HCT116 (cell line): ENCODE data around the gene TNFAIP8. TPM values are rescaled to one million over a fixed set of nuclear protein-coding genes. Genes with fewer than 3 reads are reported as not detected.

Experiments
- ATAC-seq: fragments of 200-7000 bp; cut with Tn5 transposase; 2 replicates; pipeline ENCODE4 v1.9.1; 2020; ENCODE audit warnings: mild to moderate bottlenecking, moderate library complexity
- BruUV-seq: library from RNA; stranded (reverse); fragments of 400-500 nt; replicated peaks from 2 replicates; lab custom pipeline; 2021; lab: Mats Ljungman, UMichigan
- CTCF ChIA-PET: fragments of 300-600 bp; sonication (Branson Sonifier 250); formaldehyde crosslinking; loops from one replicate; lab custom pipeline; 2021; ENCODE audit warnings: antibody characterized with exemption; lab: Charles Lee
- POLR2A ChIA-PET: fragments of 300-600, 350-600 bp; sonication (Branson Sonifier 250); formaldehyde crosslinking; loops from one replicate; lab custom pipeline; 2021; ENCODE audit warnings: antibody characterized with exemption; lab: Charles Lee
- RAD21 ChIA-PET, 2 experiments: fragments of 300-600 bp; sonication (Branson Sonifier 250); formaldehyde crosslinking; loops; one replicate each; lab custom pipeline; 2023; ENCODE audit warnings: low total read pairs in 2 of 2; ENCODE audit not compliant: uncharacterized antibody in 2 of 2, unreplicated experiment in 2 of 2, low non-redundant PET in 1 of 2; lab: Charles Lee
- DNase-seq: peaks from one replicate; pipeline ENCODE4 v3.0.0-alpha.2; 2010; ENCODE audit warnings: low read depth, low spot score
- H2AFZ ChIP-seq: fragments of 200-600 bp; shearing (Covaris generic), sonication (generic); 2 replicates; pipeline ENCODE4 v1.6.1; 2017; ENCODE audit warnings: low read depth, mixed run types, mixed read lengths, antibody characterized with exemption, low read length; ENCODE audit not compliant: poor library complexity, severe bottlenecking
- H3K27ac ChIP-seq: 2 replicates; pipeline ENCODE4 v1.5.1; 2012; ENCODE audit warnings: low read depth, low read length
- H3K27me3 ChIP-seq: fragments of 200-600 bp; sonication (generic); 2 replicates; pipeline ENCODE4 v1.6.1; 2016; ENCODE audit warnings: mixed run types, low read length, mixed read lengths; ENCODE audit not compliant: insufficient read depth
- H3K36me3 ChIP-seq, 2 experiments: fragments of 200-500 bp in 1 of 2; fragments of 200-600 bp in 1 of 2; sonication (Bioruptor generic) in 1 of 2; sonication (generic) in 1 of 2; 2 replicates each; pipeline versions ENCODE4 v1.5.1 to v1.6.1; 2014 to 2016; ENCODE audit warnings: low read length in 2 of 2, inconsistent platforms in 1 of 2, mixed read lengths in 1 of 2, mixed run types in 1 of 2; ENCODE audit not compliant: insufficient read depth in 2 of 2, control insufficient read depth in 1 of 2
- H3K4me1 ChIP-seq, 2 experiments: fragments of 200-600 bp in 1 of 2; sonication (generic) in 1 of 2; 2 replicates each; pipeline versions ENCODE4 v1.5.1 to v1.6.1; 2012 to 2017; ENCODE audit warnings: low read length in 2 of 2, inconsistent platforms in 1 of 2, mild to moderate bottlenecking in 1 of 2, mixed read lengths in 1 of 2, mixed run types in 1 of 2, moderate library complexity in 1 of 2; ENCODE audit not compliant: insufficient read depth in 2 of 2, control insufficient read depth in 1 of 2
- H3K4me2 ChIP-seq: fragments of 200-600 bp; sonication (generic); 2 replicates; pipeline ENCODE4 v1.6.1; 2017; ENCODE audit warnings: mixed run types, low read length, mixed read lengths
- H3K4me3 ChIP-seq, 2 experiments: fragments of 200-600 bp in 1 of 2; sonication (generic) in 1 of 2; replicated peaks in 1 of 2; 2 replicates each; pipeline ENCODE4 v1.5.1; 2011 to 2016; ENCODE audit warnings: low read length in 2 of 2, control low read depth in 1 of 2, low read depth in 1 of 2, mild to moderate bottlenecking in 1 of 2, mixed read lengths in 1 of 2, mixed run types in 1 of 2
- H3K79me2 ChIP-seq: fragments of 200-600 bp; sonication (generic); 2 replicates; pipeline ENCODE4 v1.6.1; 2017; ENCODE audit warnings: mild to moderate bottlenecking, mixed run types, low read length, moderate library complexity, mixed read lengths; ENCODE audit not compliant: insufficient read depth
- H3K9ac ChIP-seq: fragments of 200-600 bp; sonication (generic); 2 replicates; pipeline ENCODE4 v1.6.1; 2016; ENCODE audit warnings: low read length, mixed read lengths
- H3K9me2 ChIP-seq: fragments of 200-600 bp; sonication (generic), shearing (Covaris generic); 2 replicates; pipeline ENCODE4 v1.6.1; 2017; ENCODE audit warnings: mixed run types, mild to moderate bottlenecking, moderate library complexity; ENCODE audit not compliant: insufficient read depth
- H3K9me3 ChIP-seq, 2 experiments: fragments of 200-500 bp in 1 of 2; fragments of 200-600 bp in 1 of 2; sonication (Bioruptor generic) in 1 of 2; sonication (generic) in 1 of 2; 2 replicates each; pipeline ENCODE4 v1.6.1; 2014 to 2017; ENCODE audit warnings: low read length in 2 of 2, mixed read lengths in 2 of 2, inconsistent platforms in 1 of 2, low read depth in 1 of 2, mild to moderate bottlenecking in 1 of 2, mixed run types in 1 of 2, moderate library complexity in 1 of 2; ENCODE audit not compliant: control insufficient read depth in 1 of 2, insufficient read depth in 1 of 2
- H4K20me1 ChIP-seq: fragments of 200-600 bp; sonication (generic), shearing (Covaris generic); 2 replicates; pipeline ENCODE4 v1.6.1; 2017; ENCODE audit warnings: mixed run types, mild to moderate bottlenecking, moderate library complexity; ENCODE audit not compliant: insufficient read depth
- EGR1 ChIP-seq: IDR thresholded peaks from 2 replicates; pipeline ENCODE4 v1.6.1; 2012; ENCODE audit warnings: low read depth
- EZH2 ChIP-seq: fragments of 200-600 bp; sonication (generic); IDR thresholded peaks from 2 replicates; pipeline ENCODE4 v1.6.1; 2017; ENCODE audit warnings: antibody characterized with exemption, mixed run types
- EZH2phosphoT487 ChIP-seq: fragments of 200-600 bp; IDR thresholded peaks from 2 replicates; pipeline ENCODE4 v1.6.1; 2018; ENCODE audit warnings: antibody characterized with exemption, borderline replicate concordance
- JUND ChIP-seq: IDR thresholded peaks from 2 replicates; pipeline ENCODE4 v1.6.1; 2012
- POLR2AphosphoS5 ChIP-seq: IDR thresholded peaks from 2 replicates; pipeline ENCODE4 v1.6.1; 2011; ENCODE audit warnings: mild to moderate bottlenecking, low read depth, low read length, moderate library complexity
- RAD21 ChIP-seq: IDR thresholded peaks from 2 replicates; pipeline ENCODE4 v1.6.1; 2012; ENCODE audit warnings: low read depth, mild to moderate bottlenecking
- SP1 ChIP-seq: IDR thresholded peaks from 2 replicates; pipeline ENCODE4 v1.6.1; 2012; ENCODE audit warnings: low read depth
- SRF ChIP-seq: IDR thresholded peaks from 2 replicates; pipeline ENCODE4 v1.6.1; 2012; ENCODE audit warnings: low read depth
- TCF7L2 ChIP-seq: IDR thresholded peaks from 2 replicates; pipeline ENCODE4 v1.7.0; 2011; ENCODE audit warnings: borderline replicate concordance, inconsistent platforms; ENCODE audit not compliant: insufficient read depth, insufficient read length; ENCODE audit errors: extremely low read depth
- YY1 ChIP-seq: IDR thresholded peaks from 2 replicates; pipeline ENCODE4 v1.6.1; 2011; ENCODE audit warnings: low read length, low read depth, moderate library complexity, mild to moderate bottlenecking; ENCODE audit not compliant: insufficient replicate concordance; ENCODE audit errors: extremely low read depth
- ZFX ChIP-seq: fragments of 450-650 bp; IDR thresholded peaks from 2 replicates; pipeline ENCODE4 v1.6.1; 2017
- ZNF274 ChIP-seq: fragments of 200-500 bp; sonication (Bioruptor generic); IDR thresholded peaks from 2 replicates; pipeline ENCODE4 v1.6.1; 2014; ENCODE audit warnings: mild to moderate bottlenecking, low read depth, low read length, inconsistent platforms
- intact Hi-C: fragments of 100-400 bp; cut with micrococcal nuclease; formaldehyde crosslinking; loops from 2 replicates; pipeline ENCODE4 v1.10.0; 2022
- total RNA-seq: library from RNA; stranded (reverse); gene quantifications from one replicate; pipeline ENCODE4 v1.2.1, GENCODE V29; 2021; ENCODE audit not compliant: unreplicated experiment
- TF ChIP-seq, protein P1 (sequence below), 3 experiments: fragments of 200-600 bp in 1 of 3; sonication (generic) in 1 of 3; IDR thresholded peaks in 2 of 3; conservative IDR thresholded peaks in 1 of 3; 2 replicates each; pipeline ENCODE4 v1.5.1; 2012 to 2017; ENCODE audit warnings: low read depth in 2 of 3, low read length in 2 of 3, antibody characterized with exemption in 1 of 3, borderline replicate concordance in 1 of 3, control low read depth in 1 of 3, mild to moderate bottlenecking in 1 of 3, mixed read lengths in 1 of 3, mixed run types in 1 of 3, moderate library complexity in 1 of 3; ENCODE audit not compliant: insufficient read depth in 1 of 3
- TF ChIP-seq, protein P2 (sequence below): IDR thresholded peaks from 2 replicates; pipeline ENCODE4 v1.6.1; 2012; ENCODE audit warnings: low read depth

TNFAIP8 gene
- total RNA-seq, 1 experiment from 2014 or later = 18.4 TPM

DNA sequence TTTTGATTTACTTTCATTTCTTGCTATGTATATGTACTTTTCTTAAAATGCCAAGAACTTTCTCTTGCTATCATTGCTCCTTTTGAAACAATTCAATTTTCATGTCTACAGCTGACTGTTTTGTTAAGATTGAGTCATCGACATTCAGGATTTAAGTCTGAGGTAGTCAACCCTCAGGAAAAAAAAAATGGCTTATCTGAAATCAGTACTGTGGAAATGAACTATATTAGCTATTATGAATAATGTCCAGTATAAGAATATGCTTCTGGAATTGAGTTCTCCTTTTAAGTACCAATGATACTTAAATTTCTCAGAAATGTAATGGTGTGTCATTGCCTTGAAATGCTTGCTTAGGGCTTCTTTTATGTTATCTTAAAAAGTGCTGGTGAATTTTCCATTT, 37.9 kb downstream of the TNFAIP8 start:
- H3K4me1 ChIP-seq = no peaks in the 10 kb centered on the region
- no peak overlapping the region for H3K4me3 ChIP-seq
- no peaks in the 10 kb centered on the region for H3K9me3 ChIP-seq
- no peaks in the 10 kb centered on the region for H4K20me1 ChIP-seq
- intact Hi-C loops = no loop called here
- no peak for TF ChIP-seq RAD21
- TF ChIP-seq SRF = no peak
- TF ChIP-seq ZNF274 = no peak
- no peak for TF ChIP-seq EGR1
- TF ChIP-seq JUND = no peak
- TF ChIP-seq, all 23 proteins: peak for 0
- Histone ChIP-seq H3K9ac (no peak overlapping the region), H3K79me2 (no peaks in the 10 kb centered on the region), H3K36me3 (no peaks in the 10 kb centered on the region), H3K27ac (no peak overlapping the region), H2AFZ (no peak overlapping the region), H3K27me3 (no peaks in the 10 kb centered on the region), H3K4me2 (no peak overlapping the region), H3K9me2 (no peaks in the 10 kb centered on the region)
- ChIA-PET RAD21 (no interaction called here), POLR2A (no interaction called here), CTCF (no interaction called here)
- BruUV-seq = TSS peak; percentile 39
- DNase-seq (no peak), ATAC-seq (no peak)

DNA sequence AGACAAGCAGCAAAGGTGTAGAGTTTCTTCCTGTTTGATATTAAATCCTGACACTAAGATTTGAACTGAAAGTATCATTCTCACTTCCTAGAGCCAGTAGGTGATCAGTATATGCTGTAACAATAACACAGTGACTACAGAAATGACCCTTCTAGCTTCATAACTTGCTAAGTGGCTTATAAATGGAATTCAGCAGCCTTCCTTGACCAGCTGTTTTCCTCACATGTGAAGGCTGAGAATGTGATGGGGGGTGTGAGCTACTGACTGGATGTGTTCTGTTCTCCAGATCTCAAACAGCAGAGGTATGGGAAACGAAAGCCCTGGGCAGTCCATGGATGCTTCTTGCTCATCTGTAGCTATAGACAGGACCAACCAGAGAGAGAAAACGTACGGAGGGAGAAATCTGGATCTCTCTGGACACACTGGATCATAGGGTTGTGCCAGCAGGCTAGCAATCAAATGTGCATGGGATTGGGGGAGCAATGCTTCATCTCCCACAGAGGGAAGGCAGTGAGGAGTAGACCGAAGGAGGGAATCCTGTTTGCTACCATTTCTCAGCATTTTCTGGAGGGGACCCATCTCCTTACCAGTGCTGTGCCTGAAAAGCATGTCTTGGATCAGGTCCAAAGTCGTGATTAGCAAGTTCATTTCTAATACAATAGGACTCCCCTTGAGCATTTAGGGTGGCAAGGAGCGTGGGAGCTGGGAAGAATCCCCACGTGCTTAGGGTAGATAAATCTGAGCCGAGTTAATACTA, 39.4 kb downstream of the TNFAIP8 start:
- DNase-seq = no peak
- Histone ChIP-seq H3K9ac (no peak overlapping the region), H3K4me2 (no peak overlapping the region), H4K20me1 (no peaks in the 10 kb centered on the region), H3K27ac (no peak overlapping the region), H3K9me3 (no peaks in the 10 kb centered on the region), H3K27me3 (no peaks in the 10 kb centered on the region), H3K36me3 (no peaks in the 10 kb centered on the region), H3K79me2 (no peaks in the 10 kb centered on the region), H2AFZ (no peak overlapping the region), H3K9me2 (no peaks in the 10 kb centered on the region), H3K4me3 (no peak overlapping the region), H3K4me1 (no peaks in the 10 kb centered on the region)
- ChIA-PET CTCF (no interaction called here), POLR2A (no interaction called here), RAD21 (no interaction called here)
- no TSS peak for BruUV-seq
- intact Hi-C loops = no loop called here
- ATAC-seq = no peak
- TF ChIP-seq, protein P1, sequence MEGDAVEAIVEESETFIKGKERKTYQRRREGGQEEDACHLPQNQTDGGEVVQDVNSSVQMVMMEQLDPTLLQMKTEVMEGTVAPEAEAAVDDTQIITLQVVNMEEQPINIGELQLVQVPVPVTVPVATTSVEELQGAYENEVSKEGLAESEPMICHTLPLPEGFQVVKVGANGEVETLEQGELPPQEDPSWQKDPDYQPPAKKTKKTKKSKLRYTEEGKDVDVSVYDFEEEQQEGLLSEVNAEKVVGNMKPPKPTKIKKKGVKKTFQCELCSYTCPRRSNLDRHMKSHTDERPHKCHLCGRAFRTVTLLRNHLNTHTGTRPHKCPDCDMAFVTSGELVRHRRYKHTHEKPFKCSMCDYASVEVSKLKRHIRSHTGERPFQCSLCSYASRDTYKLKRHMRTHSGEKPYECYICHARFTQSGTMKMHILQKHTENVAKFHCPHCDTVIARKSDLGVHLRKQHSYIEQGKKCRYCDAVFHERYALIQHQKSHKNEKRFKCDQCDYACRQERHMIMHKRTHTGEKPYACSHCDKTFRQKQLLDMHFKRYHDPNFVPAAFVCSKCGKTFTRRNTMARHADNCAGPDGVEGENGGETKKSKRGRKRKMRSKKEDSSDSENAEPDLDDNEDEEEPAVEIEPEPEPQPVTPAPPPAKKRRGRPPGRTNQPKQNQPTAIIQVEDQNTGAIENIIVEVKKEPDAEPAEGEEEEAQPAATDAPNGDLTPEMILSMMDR (IDR thresholded peaks at IDR 0.05 in 2 of 3, conservative IDR thresholded peaks at IDR 0.05 in 1 of 3; ENCODE audit: borderline replicate concordance in 1 of 3, insufficient read depth in 1 of 3, low read depth in 2 of 3, low read length in 2 of 3) = no peak
- TF ChIP-seq EGR1 = no peak
- TF ChIP-seq YY1 = no peak
- no peak for TF ChIP-seq SP1
- TF ChIP-seq POLR2AphosphoS5 = no peak
- TF ChIP-seq, protein P2, sequence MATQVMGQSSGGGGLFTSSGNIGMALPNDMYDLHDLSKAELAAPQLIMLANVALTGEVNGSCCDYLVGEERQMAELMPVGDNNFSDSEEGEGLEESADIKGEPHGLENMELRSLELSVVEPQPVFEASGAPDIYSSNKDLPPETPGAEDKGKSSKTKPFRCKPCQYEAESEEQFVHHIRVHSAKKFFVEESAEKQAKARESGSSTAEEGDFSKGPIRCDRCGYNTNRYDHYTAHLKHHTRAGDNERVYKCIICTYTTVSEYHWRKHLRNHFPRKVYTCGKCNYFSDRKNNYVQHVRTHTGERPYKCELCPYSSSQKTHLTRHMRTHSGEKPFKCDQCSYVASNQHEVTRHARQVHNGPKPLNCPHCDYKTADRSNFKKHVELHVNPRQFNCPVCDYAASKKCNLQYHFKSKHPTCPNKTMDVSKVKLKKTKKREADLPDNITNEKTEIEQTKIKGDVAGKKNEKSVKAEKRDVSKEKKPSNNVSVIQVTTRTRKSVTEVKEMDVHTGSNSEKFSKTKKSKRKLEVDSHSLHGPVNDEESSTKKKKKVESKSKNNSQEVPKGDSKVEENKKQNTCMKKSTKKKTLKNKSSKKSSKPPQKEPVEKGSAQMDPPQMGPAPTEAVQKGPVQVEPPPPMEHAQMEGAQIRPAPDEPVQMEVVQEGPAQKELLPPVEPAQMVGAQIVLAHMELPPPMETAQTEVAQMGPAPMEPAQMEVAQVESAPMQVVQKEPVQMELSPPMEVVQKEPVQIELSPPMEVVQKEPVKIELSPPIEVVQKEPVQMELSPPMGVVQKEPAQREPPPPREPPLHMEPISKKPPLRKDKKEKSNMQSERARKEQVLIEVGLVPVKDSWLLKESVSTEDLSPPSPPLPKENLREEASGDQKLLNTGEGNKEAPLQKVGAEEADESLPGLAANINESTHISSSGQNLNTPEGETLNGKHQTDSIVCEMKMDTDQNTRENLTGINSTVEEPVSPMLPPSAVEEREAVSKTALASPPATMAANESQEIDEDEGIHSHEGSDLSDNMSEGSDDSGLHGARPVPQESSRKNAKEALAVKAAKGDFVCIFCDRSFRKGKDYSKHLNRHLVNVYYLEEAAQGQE = no peak
- no peak for TF ChIP-seq TCF7L2
- no peak for TF ChIP-seq EZH2phosphoT487
- TF ChIP-seq EZH2 = no peak
- TF ChIP-seq RAD21 = no peak
- no peak for TF ChIP-seq ZFX
